SHP77 treated with DMSO at 0.1 percent for 48 hours (cell line): ENCODE results near the gene ANKS1A.
A peak's percentile ranks its signal among the peaks of the same experiment; 100 is the strongest.
"Not testable (repeated sequence)": the region's sequence is repeated elsewhere in the genome, so short reads cannot be mapped to it uniquely, and the experiment has no call there.

Source experiments
- DNase-seq: peaks from one replicate; lab custom pipeline; 2025; lab: John Stamatoyannopoulos, UW

Gene ANKS1A

GRCh38 chr6:34888874-34889555 is at the start of gene ANKS1A:
TSS of gene ANKS1A (plus strand) at chr6:34889255. CDS start at chr6:34889403, 148 bp downstream.
- peak; percentile 53 for DNase-seq

- no peak for DNase-seq
Measured at GRCh38 chr6:34839666-34840352, 49.2 kb upstream of the ANKS1A start.

- not testable (repeated sequence) for DNase-seq
Measured at GRCh38 chr6:34849066-34849465, 40.0 kb upstream of the ANKS1A start.

GRCh38 chr6:34851361-34851760 is 37.7 kb upstream of the ANKS1A start:
- DNase-seq = no peak

GRCh38 chr6:34852406-34853085 is 36.5 kb upstream of the ANKS1A start:
- DNase-seq = no peak

GRCh38 chr6:34855463-34855862 is 33.6 kb upstream of the ANKS1A start:
- DNase-seq = no peak

GRCh38 chr6:34858681-34859080 is 30.4 kb upstream of the ANKS1A start:
- no peak for DNase-seq

GRCh38 chr6:34859951-34860350 is 29.1 kb upstream of the ANKS1A start:
- no peak for DNase-seq

- DNase-seq = no peak
Measured at GRCh38 chr6:34860776-34861175, 28.3 kb upstream of the ANKS1A start.

- DNase-seq = no peak
Measured at GRCh38 chr6:34864007-34864406, 25.0 kb upstream of the ANKS1A start.

- DNase-seq = no peak
Measured at GRCh38 chr6:34865107-34865506, 23.9 kb upstream of the ANKS1A start.

GRCh38 chr6:34866509-34866908 is 22.5 kb upstream of the ANKS1A start:
- no peak for DNase-seq

- DNase-seq = no peak
Measured at GRCh38 chr6:34867484-34867883, 21.6 kb upstream of the ANKS1A start.

- no peak for DNase-seq
Measured at GRCh38 chr6:34871853-34872252, 17.2 kb upstream of the ANKS1A start.

GRCh38 chr6:34872332-34872731 is 16.7 kb upstream of the ANKS1A start:
- DNase-seq = no peak

GRCh38 chr6:34875292-34876213 is 13.5 kb upstream of the ANKS1A start:
- no peak for DNase-seq

GRCh38 chr6:34876472-34876871 is 12.6 kb upstream of the ANKS1A start:
- DNase-seq = no peak

GRCh38 chr6:34877259-34877658 is 11.8 kb upstream of the ANKS1A start:
- DNase-seq = no peak

GRCh38 chr6:34877869-34878485 is 11.1 kb upstream of the ANKS1A start:
- no peak for DNase-seq

- not testable (repeated sequence) for DNase-seq
Measured at GRCh38 chr6:34884073-34884472, 5.0 kb upstream of the ANKS1A start.

GRCh38 chr6:34884996-34885395 is 4.1 kb upstream of the ANKS1A start:
- DNase-seq = no peak

- DNase-seq = not testable (repeated sequence)
Measured at GRCh38 chr6:34885837-34886236, 3.2 kb upstream of the ANKS1A start.
